ENCODE results near the gene NCK2. TPM values are rescaled to one million over a fixed set of nuclear protein-coding genes. Genes with fewer than 3 reads are reported as not detected.

NCK2 gene
- total RNA-seq, 1 experiment from 2014 or later: 75.4 TPM

GRCh38 chr2:105701042-105701441 is 43.7 kb upstream of the NCK2 start (continued):
- TF ChIP-seq FOXP1 (CRISPR knock-in tag; IDR thresholded peaks at IDR 0.05; ENCODE audit: borderline replicate concordance) (no peak), ZSCAN18 (CRISPR knock-in tag; IDR thresholded peaks at IDR 0.05) (no peak), FOXJ3 (CRISPR knock-in tag; IDR thresholded peaks at IDR 0.05; ENCODE audit: borderline replicate concordance) (no peak), ZNF263 (CRISPR knock-in tag; IDR thresholded peaks at IDR 0.05; ENCODE audit: low read depth) (no peak), CDX4 (CRISPR knock-in tag; IDR thresholded peaks at IDR 0.05; ENCODE audit: borderline replicate concordance) (no peak), ZNF138 (CRISPR knock-in tag; conservative IDR thresholded peaks at IDR 0.05) (no peak)

- no peak for ATAC-seq
- CTCF ChIA-PET: no interaction called here
These were observed 36.0 kb upstream of the NCK2 start for GRCh38 chr2:105708697-105709096.

More at GRCh38 chr2:105708697-105709096, 36.0 kb upstream of the NCK2 start:
- peaks cover 7% of the 10 kb centered on the region; the same call in 1 of the 2 replicates for H3K27me3 Mint-ChIP-seq (ENCODE audit: low read depth)
- H3K36me3 Mint-ChIP-seq: no peaks in the 10 kb centered on the region
- peaks cover 11% of the 10 kb centered on the region for H3K4me1 Mint-ChIP-seq
- no peaks in the 10 kb centered on the region for H3K9me3 Mint-ChIP-seq
- POLR2A ChIA-PET: no interaction called here
- TF ChIP-seq HMGA2 (CRISPR knock-in tag; IDR thresholded peaks at IDR 0.05) (no peak), GRHL2 (CRISPR knock-in tag; IDR thresholded peaks at IDR 0.05; ENCODE audit: insufficient replicate concordance, severe bottlenecking) (no peak), GTF2I (CRISPR knock-in tag; conservative IDR thresholded peaks at IDR 0.05) (no peak), AFF4 (CRISPR knock-in tag; IDR thresholded peaks at IDR 0.05; ENCODE audit: borderline replicate concordance) (no peak), PRRX2 (CRISPR knock-in tag; IDR thresholded peaks at IDR 0.05) (no peak), JUN (CRISPR knock-in tag; IDR thresholded peaks at IDR 0.05) (no peak), IRF1 (CRISPR knock-in tag; IDR thresholded peaks at IDR 0.05) (no peak), ZSCAN18 (CRISPR knock-in tag; IDR thresholded peaks at IDR 0.05) (no peak), RELA (CRISPR knock-in tag; IDR thresholded peaks at IDR 0.05; ENCODE audit: borderline replicate concordance) (no peak), ZNF219 (CRISPR knock-in tag; IDR thresholded peaks at IDR 0.05; ENCODE audit: borderline replicate concordance) (no peak), ZNF671 (CRISPR knock-in tag; IDR thresholded peaks at IDR 0.05) (no peak), ZNF138 (CRISPR knock-in tag; conservative IDR thresholded peaks at IDR 0.05) (no peak), NR3C1 (CRISPR knock-in tag; conservative IDR thresholded peaks at IDR 0.05; ENCODE audit: low read depth) (no peak), FOXP1 (CRISPR knock-in tag; IDR thresholded peaks at IDR 0.05; ENCODE audit: borderline replicate concordance) (no peak), TP53 (CRISPR knock-in tag; IDR thresholded peaks at IDR 0.05) (no peak), MLX (CRISPR knock-in tag; IDR thresholded peaks at IDR 0.05) (no peak)
- no peak overlapping the region for H3K4me3 Mint-ChIP-seq
- H3K27ac Mint-ChIP-seq: 0 out of 2 replicates have a peak overlapping the region, but pooled peaks have one; percentile 41
- no peak for DNase-seq (ENCODE audit: low spot score)

Data from WTC11 (cell line).